Measurements from ENCODE around the gene PXDN.

PXDN gene

GRCh38 chr2:1584051-1584531, 160.2 kb downstream of the PXDN start:
- DNase-seq (ENCODE audit: low read depth, low spot score) = no peak

- DNase-seq (ENCODE audit: low read depth, low spot score) = no peak
Measured at GRCh38 chr2:1582891-1583341, 161.4 kb downstream of the PXDN start.

GRCh38 chr2:1581965-1582625, 162.2 kb downstream of the PXDN start:
- no peak for DNase-seq (ENCODE audit: low read depth, low spot score)

All from brain pericyte (primary cell).